ENCODE data around the gene BPIFA3.

GRCh38 chr20:33180169-33180568 is 37.0 kb upstream of the BPIFA3 start:
- TF ChIP-seq EWSR1 (IDR thresholded peaks at IDR 0.05; ENCODE audit: borderline replicate concordance, low read depth, partially characterized antibody) (no peak), HNRNPL (IDR thresholded peaks at IDR 0.05; ENCODE audit: low read depth, low read length) (no peak), EZH2 (IDR thresholded peaks at IDR 0.05; ENCODE audit: borderline replicate concordance, low read depth, low read length) (no peak), PHF8 (IDR thresholded peaks at IDR 0.05; ENCODE audit: borderline replicate concordance, low read length) (no peak)

Measured in K562 (cell line).